Tibial nerve (tissue), 3 donors: Measurements from ENCODE around the gene TMEM132E.

Experiments
- POLR2A ChIP-seq, 2 donors: fragments of 450-650 bp; IDR thresholded peaks; one replicate each; pipeline ENCODE4 v1.6.1; 2017; ENCODE audit warnings: antibody characterized with exemption in 2 of 2, mild to moderate bottlenecking in 2 of 2, moderate library complexity in 2 of 2
- TF ChIP-seq, protein P1 (sequence below), 5 experiments: fragments of 200-600 bp in 3 of 5; fragments of 450-650 bp in 2 of 5; sonication (generic) in 3 of 5; IDR thresholded peaks; one replicate each; pipeline ENCODE4 v1.5.1; 2016 to 2019; ENCODE audit warnings: antibody characterized with exemption in 5 of 5, mild to moderate bottlenecking in 3 of 5, moderate library complexity in 2 of 5

DNA sequence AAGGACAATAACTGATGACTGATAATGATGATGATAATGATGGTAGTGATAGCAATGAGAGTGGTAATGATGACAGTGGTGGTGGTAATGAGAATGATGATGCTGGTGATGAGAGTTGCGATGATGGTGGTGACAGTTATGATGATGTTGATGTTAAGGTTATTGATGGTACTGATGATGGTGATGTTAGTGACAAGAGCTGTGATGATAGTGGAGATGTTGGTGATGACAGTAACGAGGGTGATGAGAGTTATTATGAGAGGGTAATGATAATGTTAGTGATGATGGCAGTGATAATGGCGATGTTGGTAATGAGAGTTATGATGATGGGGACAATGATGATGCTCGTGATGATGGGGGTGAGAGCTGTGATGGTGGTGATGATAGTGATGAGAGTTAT, 13.2 kb upstream of the TMEM132E start:
- TF ChIP-seq, protein P1, sequence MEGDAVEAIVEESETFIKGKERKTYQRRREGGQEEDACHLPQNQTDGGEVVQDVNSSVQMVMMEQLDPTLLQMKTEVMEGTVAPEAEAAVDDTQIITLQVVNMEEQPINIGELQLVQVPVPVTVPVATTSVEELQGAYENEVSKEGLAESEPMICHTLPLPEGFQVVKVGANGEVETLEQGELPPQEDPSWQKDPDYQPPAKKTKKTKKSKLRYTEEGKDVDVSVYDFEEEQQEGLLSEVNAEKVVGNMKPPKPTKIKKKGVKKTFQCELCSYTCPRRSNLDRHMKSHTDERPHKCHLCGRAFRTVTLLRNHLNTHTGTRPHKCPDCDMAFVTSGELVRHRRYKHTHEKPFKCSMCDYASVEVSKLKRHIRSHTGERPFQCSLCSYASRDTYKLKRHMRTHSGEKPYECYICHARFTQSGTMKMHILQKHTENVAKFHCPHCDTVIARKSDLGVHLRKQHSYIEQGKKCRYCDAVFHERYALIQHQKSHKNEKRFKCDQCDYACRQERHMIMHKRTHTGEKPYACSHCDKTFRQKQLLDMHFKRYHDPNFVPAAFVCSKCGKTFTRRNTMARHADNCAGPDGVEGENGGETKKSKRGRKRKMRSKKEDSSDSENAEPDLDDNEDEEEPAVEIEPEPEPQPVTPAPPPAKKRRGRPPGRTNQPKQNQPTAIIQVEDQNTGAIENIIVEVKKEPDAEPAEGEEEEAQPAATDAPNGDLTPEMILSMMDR (IDR thresholded peaks at IDR 0.05): no peak
- no peak for TF ChIP-seq POLR2A (IDR thresholded peaks at IDR 0.05)
